ENCODE data around the gene TTC7B.

The TTC7B gene

DNA sequence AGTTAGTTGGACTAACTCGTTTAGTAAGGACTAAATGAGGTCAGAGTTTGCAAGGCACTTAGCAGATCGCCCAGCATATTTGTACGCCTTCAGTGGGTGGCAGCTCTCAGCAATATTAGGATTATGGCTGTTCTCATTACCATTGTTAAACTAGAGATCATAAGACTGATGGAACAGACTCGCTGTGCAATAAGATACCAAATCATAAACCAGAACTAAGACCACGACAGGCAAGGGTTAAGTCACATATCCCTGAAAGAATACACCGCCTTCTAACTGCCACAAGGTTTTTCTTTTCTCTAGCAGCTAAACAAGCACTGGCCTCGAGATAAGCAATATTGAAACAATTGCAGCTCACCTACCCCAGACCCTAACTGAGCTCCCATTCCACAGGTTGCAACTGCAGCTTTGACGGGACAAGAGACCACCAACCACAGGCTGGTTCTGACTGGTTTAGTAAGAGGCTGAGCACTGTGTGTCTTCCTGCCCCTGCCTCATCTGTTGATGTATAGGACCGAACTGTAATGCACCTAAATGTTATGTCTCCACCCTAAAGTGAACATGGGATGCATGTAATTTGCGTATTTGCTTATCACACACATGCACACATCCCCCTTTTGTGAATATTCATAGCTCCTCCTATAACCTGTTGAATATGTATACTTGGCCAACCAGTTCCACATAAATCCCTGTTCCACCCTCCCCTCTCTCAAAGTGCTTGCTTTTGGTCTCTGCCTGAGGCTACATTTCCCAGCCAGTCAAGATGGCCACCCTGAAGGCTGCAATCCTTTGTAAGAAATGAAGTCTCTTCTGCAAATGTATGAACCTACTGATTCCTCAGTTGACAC, 266.2 kb downstream of the TTC7B start:
- Histone ChIP-seq H4K8ac (ENCODE audit: low read depth, low read length) (no peak overlapping the region), H3K18ac (ENCODE audit: low read length) (no peak overlapping the region), H3K4me1 (ENCODE audit: control insufficient read depth in 1 of 2, insufficient read depth in 2 of 2, low read length in 2 of 2) (peaks cover 5 to 7% of the 10 kb centered on the region in 2 experiments), H4K91ac (ENCODE audit: low read depth, low read length) (no peak overlapping the region), H3K27ac (ENCODE audit: low read depth, low read length) (no peak overlapping the region), H2BK120ac (ENCODE audit: insufficient read depth, low read length, poor library complexity) (no peak overlapping the region), H3K27me3 (ENCODE audit: insufficient read depth, low read length) (no peaks in the 10 kb centered on the region), H3K79me1 (ENCODE audit: low read length) (no peaks in the 10 kb centered on the region), H2BK5ac (ENCODE audit: low read depth, low read length, poor library complexity) (no peak overlapping the region), H3K79me2 (ENCODE audit: control insufficient read depth, insufficient read depth, low read length, poor library complexity) (no peaks in the 10 kb centered on the region), H2AK5ac (ENCODE audit: low read length) (no peak overlapping the region), H3K4me3 (ENCODE audit: low read depth, low read length) (no peak overlapping the region), H4K12ac (ENCODE audit: low read depth, low read length) (no peak overlapping the region), H2AFZ (ENCODE audit: insufficient read depth, low read length, poor library complexity) (no peak overlapping the region), H3K14ac (ENCODE audit: low read length) (no peak overlapping the region), H3K9me3 (ENCODE audit: insufficient read depth, low read depth, low read length) (peaks cover 6% of the 10 kb centered on the region), H3K9ac (ENCODE audit: low read length) (no peak overlapping the region), H3K4ac (ENCODE audit: low read depth, low read length) (no peak overlapping the region), H3K4me2 (ENCODE audit: low read length) (no peak overlapping the region), H2BK12ac (ENCODE audit: low read length) (no peak overlapping the region), H3K36me3 (ENCODE audit: control insufficient read depth in 1 of 2, insufficient read depth in 2 of 2, low read length in 2 of 2) (peaks cover 2% of the 10 kb centered on the region in 2 experiments), H3K23ac (ENCODE audit: low read length) (no peak overlapping the region)
- no CpG with 5 or more reads among the region's 10 CpGs for WGBS (ENCODE audit: extremely low coverage, insufficient coverage, insufficient read length)
- DNase-seq: no peak

DNA sequence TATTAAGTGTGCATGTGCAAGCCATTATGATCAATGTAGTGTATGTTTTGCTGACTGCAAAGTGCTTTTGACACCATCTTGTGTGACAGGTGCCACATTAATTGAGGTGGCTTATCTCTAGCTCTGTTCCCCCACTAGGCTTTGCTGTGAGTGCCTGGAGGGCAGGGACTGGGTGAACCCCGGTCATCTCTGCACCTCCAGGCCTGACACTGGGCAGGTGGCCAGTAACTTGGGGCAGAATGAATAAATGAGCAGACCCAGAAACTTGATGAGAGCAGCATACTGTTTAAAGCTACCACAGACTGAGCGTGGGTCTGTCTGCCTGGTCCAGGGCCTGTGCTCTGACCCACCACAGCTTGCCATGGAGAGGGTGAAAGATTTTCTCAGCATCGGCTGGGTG, 267.8 kb downstream of the TTC7B start:
- no CpG with 5 or more reads among the region's 3 CpGs for WGBS (ENCODE audit: extremely low coverage, insufficient coverage, insufficient read length)
- H2BK120ac ChIP-seq (ENCODE audit: insufficient read depth, low read length, poor library complexity): no peak overlapping the region
- peaks cover 5 to 7% of the 10 kb centered on the region in 2 experiments for H3K4me1 ChIP-seq (ENCODE audit: control insufficient read depth in 1 of 2, insufficient read depth in 2 of 2, low read length in 2 of 2)
- H3K36me3 ChIP-seq (ENCODE audit: control insufficient read depth in 1 of 2, insufficient read depth in 2 of 2, low read length in 2 of 2): peaks cover 2 to 5% of the 10 kb centered on the region in 2 experiments
- H3K27me3 ChIP-seq (ENCODE audit: insufficient read depth, low read length): no peaks in the 10 kb centered on the region
- DNase-seq: no peak
- H3K4me3 ChIP-seq (ENCODE audit: low read depth, low read length): no peak overlapping the region
- no peak overlapping the region for H2AFZ ChIP-seq (ENCODE audit: insufficient read depth, low read length, poor library complexity)
- H3K4ac ChIP-seq (ENCODE audit: low read depth, low read length): no peak overlapping the region
- H3K4me2 ChIP-seq (ENCODE audit: low read length): no peak overlapping the region
- no peak overlapping the region for H2BK12ac ChIP-seq (ENCODE audit: low read length)
- H4K8ac ChIP-seq (ENCODE audit: low read depth, low read length): no peak overlapping the region
- no peak overlapping the region for H4K91ac ChIP-seq (ENCODE audit: low read depth, low read length)
- peaks cover 6% of the 10 kb centered on the region for H3K9me3 ChIP-seq (ENCODE audit: insufficient read depth, low read depth, low read length)
- no peak overlapping the region for H3K27ac ChIP-seq (ENCODE audit: low read depth, low read length)
- no peak overlapping the region for H3K9ac ChIP-seq (ENCODE audit: low read length)
- no peak overlapping the region for H3K23ac ChIP-seq (ENCODE audit: low read length)
- no peaks in the 10 kb centered on the region for H3K79me1 ChIP-seq (ENCODE audit: low read length)
- H3K14ac ChIP-seq (ENCODE audit: low read length): no peak overlapping the region
- no peak overlapping the region for H4K12ac ChIP-seq (ENCODE audit: low read depth, low read length)
- H3K18ac ChIP-seq (ENCODE audit: low read length): no peak overlapping the region
- H3K79me2 ChIP-seq (ENCODE audit: control insufficient read depth, insufficient read depth, low read length, poor library complexity): no peaks in the 10 kb centered on the region
- no peak overlapping the region for H2BK5ac ChIP-seq (ENCODE audit: low read depth, low read length, poor library complexity)
- H2AK5ac ChIP-seq (ENCODE audit: low read length): no peak overlapping the region

DNA sequence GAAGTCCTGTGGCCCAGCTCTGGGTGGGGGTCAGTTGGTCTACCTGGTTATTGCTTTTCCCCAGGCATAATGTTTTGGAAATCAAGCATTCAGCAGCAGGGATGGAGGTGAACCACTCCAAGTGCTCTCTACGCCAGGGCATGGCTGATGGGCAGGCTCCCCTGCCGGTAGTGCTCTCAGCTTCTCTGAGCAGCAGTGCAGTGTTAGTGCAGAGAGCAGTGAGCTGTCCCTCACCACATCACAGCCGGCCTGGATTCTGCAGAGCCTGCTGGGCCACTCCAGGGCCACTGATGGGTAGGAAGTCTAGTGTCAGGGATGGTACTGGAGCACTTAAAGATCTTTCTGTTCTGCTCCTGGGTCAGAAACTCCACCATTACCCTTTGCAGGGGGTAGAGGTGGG, 268.3 kb downstream of the TTC7B start:
- H4K91ac ChIP-seq (ENCODE audit: low read depth, low read length): no peak overlapping the region
- peaks cover 5 to 7% of the 10 kb centered on the region in 2 experiments for H3K4me1 ChIP-seq (ENCODE audit: control insufficient read depth in 1 of 2, insufficient read depth in 2 of 2, low read length in 2 of 2)
- no peak overlapping the region for H3K9ac ChIP-seq (ENCODE audit: low read length)
- H3K18ac ChIP-seq (ENCODE audit: low read length): no peak overlapping the region
- no peak overlapping the region for H3K4me2 ChIP-seq (ENCODE audit: low read length)
- WGBS (ENCODE audit: extremely low coverage, insufficient coverage, insufficient read length): no CpG with 5 or more reads among the region's 3 CpGs
- H3K27ac ChIP-seq (ENCODE audit: low read depth, low read length): no peak overlapping the region
- H4K12ac ChIP-seq (ENCODE audit: low read depth, low read length): no peak overlapping the region
- H3K4ac ChIP-seq (ENCODE audit: low read depth, low read length): no peak overlapping the region
- no peak overlapping the region for H4K8ac ChIP-seq (ENCODE audit: low read depth, low read length)
- peaks cover 6% of the 10 kb centered on the region for H3K9me3 ChIP-seq (ENCODE audit: insufficient read depth, low read depth, low read length)
- no peak overlapping the region for H3K14ac ChIP-seq (ENCODE audit: low read length)
- no peak overlapping the region for H2BK120ac ChIP-seq (ENCODE audit: insufficient read depth, low read length, poor library complexity)
- no peaks in the 10 kb centered on the region for H3K79me1 ChIP-seq (ENCODE audit: low read length)
- H3K79me2 ChIP-seq (ENCODE audit: control insufficient read depth, insufficient read depth, low read length, poor library complexity): no peaks in the 10 kb centered on the region
- H2BK5ac ChIP-seq (ENCODE audit: low read depth, low read length, poor library complexity): no peak overlapping the region
- H2AFZ ChIP-seq (ENCODE audit: insufficient read depth, low read length, poor library complexity): no peak overlapping the region
- H3K4me3 ChIP-seq (ENCODE audit: low read depth, low read length): no peak overlapping the region
- no peak overlapping the region for H3K23ac ChIP-seq (ENCODE audit: low read length)
- H2AK5ac ChIP-seq (ENCODE audit: low read length): no peak overlapping the region
- H2BK12ac ChIP-seq (ENCODE audit: low read length): no peak overlapping the region
- H3K27me3 ChIP-seq (ENCODE audit: insufficient read depth, low read length): no peaks in the 10 kb centered on the region
- no peak for DNase-seq
- H3K36me3 ChIP-seq (ENCODE audit: control insufficient read depth in 1 of 2, insufficient read depth in 2 of 2, low read length in 2 of 2): peaks cover 2 to 5% of the 10 kb centered on the region in 2 experiments

DNA sequence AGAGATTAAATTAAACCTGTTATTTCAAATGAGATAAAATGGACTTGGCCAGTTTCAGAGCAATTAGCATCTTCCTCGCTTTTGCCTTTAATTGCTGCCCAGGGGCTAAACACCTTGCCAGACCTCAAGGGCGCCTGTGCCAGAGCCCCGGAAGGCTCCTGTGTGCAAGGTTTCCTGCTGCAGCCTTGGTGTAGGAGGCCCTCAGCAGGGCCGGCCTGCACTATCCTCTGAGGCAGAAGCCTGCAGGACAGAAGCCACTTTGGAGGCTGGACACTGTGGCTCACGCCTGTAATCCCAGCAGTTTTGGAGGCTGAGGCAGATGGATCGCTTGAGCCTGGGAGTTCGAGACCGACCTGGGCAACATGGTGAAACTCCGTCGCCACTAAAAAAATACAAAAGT, 269.0 kb downstream of the TTC7B start:
- no peaks in the 10 kb centered on the region for H3K27me3 ChIP-seq (ENCODE audit: insufficient read depth, low read length)
- H3K9ac ChIP-seq (ENCODE audit: low read length): no peak overlapping the region
- no peaks in the 10 kb centered on the region for H3K79me2 ChIP-seq (ENCODE audit: control insufficient read depth, insufficient read depth, low read length, poor library complexity)
- peaks cover 5 to 7% of the 10 kb centered on the region in 2 experiments for H3K4me1 ChIP-seq (ENCODE audit: control insufficient read depth in 1 of 2, insufficient read depth in 2 of 2, low read length in 2 of 2)
- no peak overlapping the region for H2BK5ac ChIP-seq (ENCODE audit: low read depth, low read length, poor library complexity)
- no peak overlapping the region for H3K27ac ChIP-seq (ENCODE audit: low read depth, low read length)
- no peak overlapping the region for H3K14ac ChIP-seq (ENCODE audit: low read length)
- no peak overlapping the region for H4K12ac ChIP-seq (ENCODE audit: low read depth, low read length)
- H3K79me1 ChIP-seq (ENCODE audit: low read length): no peaks in the 10 kb centered on the region
- no peak overlapping the region for H3K18ac ChIP-seq (ENCODE audit: low read length)
- H3K9me3 ChIP-seq (ENCODE audit: insufficient read depth, low read depth, low read length): peaks cover 6% of the 10 kb centered on the region
- H3K4ac ChIP-seq (ENCODE audit: low read depth, low read length): no peak overlapping the region
- H3K4me3 ChIP-seq (ENCODE audit: low read depth, low read length): no peak overlapping the region
- H3K36me3 ChIP-seq (ENCODE audit: control insufficient read depth in 1 of 2, insufficient read depth in 2 of 2, low read length in 2 of 2): peaks cover 2 to 5% of the 10 kb centered on the region in 2 experiments
- DNase-seq: no peak
- no peak overlapping the region for H4K91ac ChIP-seq (ENCODE audit: low read depth, low read length)
- H3K23ac ChIP-seq (ENCODE audit: low read length): no peak overlapping the region
- no peak overlapping the region for H2BK120ac ChIP-seq (ENCODE audit: insufficient read depth, low read length, poor library complexity)
- no peak overlapping the region for H3K4me2 ChIP-seq (ENCODE audit: low read length)
- H2BK12ac ChIP-seq (ENCODE audit: low read length): no peak overlapping the region
- H2AK5ac ChIP-seq (ENCODE audit: low read length): no peak overlapping the region
- H4K8ac ChIP-seq (ENCODE audit: low read depth, low read length): no peak overlapping the region
- WGBS (ENCODE audit: extremely low coverage, insufficient coverage, insufficient read length): no CpG with 5 or more reads among the region's 10 CpGs
- H2AFZ ChIP-seq (ENCODE audit: insufficient read depth, low read length, poor library complexity): no peak overlapping the region

Measured in trophoblast cell (in vitro differentiated cells and primary cell).